ENCODE data around the gene FZD7.

Gene FZD7

GRCh38 chr2:202044777-202045176, 11.1 kb downstream of the FZD7 start:
- no peak for TF ChIP-seq CTCF (IDR thresholded peaks at IDR 0.05; ENCODE audit: low read depth, low read length, missing control alignments)
- in situ Hi-C loops (cut with HindIII; ENCODE audit: low pct_ligation_motif_present, low sequenced_read_pairs) = no loop called here
- no peak for DNase-seq
- H3K27ac ChIP-seq = no peak overlapping the region
- no peak overlapping the region for H3K4me3 ChIP-seq (ENCODE audit: low read depth, low read length)
- H3K36me3 ChIP-seq (replicated peaks) = no peaks in the 10 kb centered on the region
- no peaks in the 10 kb centered on the region for H3K27me3 ChIP-seq (replicated peaks)

- in situ Hi-C loops (cut with HindIII; ENCODE audit: low pct_ligation_motif_present, low sequenced_read_pairs) = no loop called here
- TF ChIP-seq CTCF (IDR thresholded peaks at IDR 0.05; ENCODE audit: low read depth, low read length, missing control alignments) = no peak
- DNase-seq = no peak
These were observed 12.9 kb downstream of the FZD7 start for GRCh38 chr2:202046572-202046971.

GRCh38 chr2:202049092-202049728, 15.6 kb downstream of the FZD7 start:
- H3K4me3 ChIP-seq (ENCODE audit: low read depth, low read length) = no peak overlapping the region
- no peaks in the 10 kb centered on the region for H3K36me3 ChIP-seq (replicated peaks)
- DNase-seq = no peak
- TF ChIP-seq CTCF (IDR thresholded peaks at IDR 0.05; ENCODE audit: low read depth, low read length, missing control alignments) = no peak
- in situ Hi-C loops (cut with HindIII; ENCODE audit: low pct_ligation_motif_present, low sequenced_read_pairs) = no loop called here
- H3K27me3 ChIP-seq (replicated peaks) = no peaks in the 10 kb centered on the region
- no peak overlapping the region for H3K27ac ChIP-seq

More at GRCh38 chr2:202046572-202046971, 12.9 kb downstream of the FZD7 start:
- Histone ChIP-seq H3K27ac (no peak overlapping the region), H3K4me3 (ENCODE audit: low read depth, low read length) (no peak overlapping the region), H3K36me3 (replicated peaks) (no peaks in the 10 kb centered on the region), H3K27me3 (replicated peaks) (no peaks in the 10 kb centered on the region)

- H3K36me3 ChIP-seq (replicated peaks) = no peaks in the 10 kb centered on the region
- no peak for TF ChIP-seq CTCF (IDR thresholded peaks at IDR 0.05; ENCODE audit: low read depth, low read length, missing control alignments)
- in situ Hi-C loops (cut with HindIII; ENCODE audit: low pct_ligation_motif_present, low sequenced_read_pairs) = no loop called here
- DNase-seq = no peak
- H3K27me3 ChIP-seq (replicated peaks) = no peaks in the 10 kb centered on the region
- H3K27ac ChIP-seq = no peak overlapping the region
- H3K4me3 ChIP-seq (ENCODE audit: low read depth, low read length) = no peak overlapping the region
These were observed 16.2 kb downstream of the FZD7 start for GRCh38 chr2:202049840-202050239.

- in situ Hi-C loops (cut with HindIII; ENCODE audit: low pct_ligation_motif_present, low sequenced_read_pairs) = no loop called here
- no peak for DNase-seq
- no peaks in the 10 kb centered on the region for H3K27me3 ChIP-seq (replicated peaks)
- no peak overlapping the region for H3K27ac ChIP-seq
- no peak overlapping the region for H3K4me3 ChIP-seq (ENCODE audit: low read depth, low read length)
- H3K36me3 ChIP-seq (replicated peaks) = no peaks in the 10 kb centered on the region
- no peak for TF ChIP-seq CTCF (IDR thresholded peaks at IDR 0.05; ENCODE audit: low read depth, low read length, missing control alignments)
These were observed 17.0 kb downstream of the FZD7 start for GRCh38 chr2:202050652-202051051.
